Stimulated activated naive B cell treated with anti-CD40 and anti-IgM and Interleukin-4, amounts not matched to agents 10 μg/mL and 1 μg/mL and 100 μg/mL, for 72 hours (primary cell): Measurements from ENCODE around the gene KIF16B.
"Not testable (repeated sequence)": the region's sequence is repeated elsewhere in the genome, so short reads cannot be mapped to it uniquely, and the experiment has no call there.

Source experiments
- ATAC-seq, 2 donors: fragments of 150-1000 bp; cut with Tn5 transposase; replicated peaks; 2 replicates each; pipeline ENCODE4 v1.10.0; 2021; ENCODE audit warnings: moderate library complexity in 1 of 2
- DNase-seq: peaks from one replicate; pipeline ENCODE4 v3.0.0; 2021
- H3K27ac Mint-ChIP-seq: one replicate; pipeline ENCODE4 v1.8.0; 2022; ENCODE audit warnings: mild to moderate bottlenecking, mixed read lengths
- H3K27me3 Mint-ChIP-seq, 2 donors: one replicate each; pipeline ENCODE4 v1.8.0; 2022; ENCODE audit warnings: mixed read lengths in 2 of 2
- H3K36me3 Mint-ChIP-seq, 2 donors: one replicate each; pipeline ENCODE4 v1.8.0; 2022; ENCODE audit warnings: mixed read lengths in 2 of 2, mild to moderate bottlenecking in 1 of 2
- H3K4me1 Mint-ChIP-seq, 2 donors: one replicate each; pipeline ENCODE4 v1.8.0; 2022; ENCODE audit warnings: mixed read lengths in 2 of 2, mild to moderate bottlenecking in 1 of 2
- H3K4me3 Mint-ChIP-seq, 2 donors: one replicate each; pipeline ENCODE4 v1.8.0; 2022; ENCODE audit warnings: mild to moderate bottlenecking in 2 of 2, mixed read lengths in 2 of 2, moderate library complexity in 1 of 2
- H3K9me3 Mint-ChIP-seq, 2 donors: one replicate each; pipeline ENCODE4 v1.8.0; 2022; ENCODE audit warnings: mixed read lengths in 2 of 2, mild to moderate bottlenecking in 1 of 2

Gene KIF16B

GRCh38 chr20:16608277-16608650, 35.0 kb upstream of the KIF16B start:
- Mint-ChIP-seq H3K9me3 (no peaks in the 10 kb centered on the region), H3K36me3 (no peaks in the 10 kb centered on the region), H3K4me3 (no peak overlapping the region), H3K4me1 (no peaks in the 10 kb centered on the region), H3K27ac (no peak overlapping the region), H3K27me3 (peaks cover 14 to 27% of the 10 kb centered on the region in 2 donors)
- DNase-seq, result no peak
- no peak for ATAC-seq

GRCh38 chr20:16607364-16608276, 34.4 kb upstream of the KIF16B start:
- no peak for ATAC-seq
- no peaks in the 10 kb centered on the region for H3K9me3 Mint-ChIP-seq
- H3K4me1 Mint-ChIP-seq, result no peaks in the 10 kb centered on the region
- no peak overlapping the region for H3K27ac Mint-ChIP-seq
- peaks cover 14 to 27% of the 10 kb centered on the region in 2 donors for H3K27me3 Mint-ChIP-seq
- DNase-seq, result no peak
- H3K36me3 Mint-ChIP-seq, result no peaks in the 10 kb centered on the region
- H3K4me3 Mint-ChIP-seq, result no peak overlapping the region

GRCh38 chr20:16606468-16607070, 33.3 kb upstream of the KIF16B start:
- no peak overlapping the region for H3K27ac Mint-ChIP-seq
- no peaks in the 10 kb centered on the region for H3K36me3 Mint-ChIP-seq
- ATAC-seq, result no peak
- DNase-seq, result no peak
- no peak overlapping the region for H3K4me3 Mint-ChIP-seq
- no peaks in the 10 kb centered on the region for H3K9me3 Mint-ChIP-seq
- H3K4me1 Mint-ChIP-seq, result no peaks in the 10 kb centered on the region
- peaks cover 12 to 25% of the 10 kb centered on the region in 2 donors for H3K27me3 Mint-ChIP-seq

GRCh38 chr20:16601047-16601446, 27.8 kb upstream of the KIF16B start:
- no peak for ATAC-seq

GRCh38 chr20:16599257-16599656, 26.0 kb upstream of the KIF16B start:
- Mint-ChIP-seq H3K27me3 (peaks cover 19 to 20% of the 10 kb centered on the region in 2 donors), H3K9me3 (no peaks in the 10 kb centered on the region), H3K4me1 (no peaks in the 10 kb centered on the region), H3K4me3 (no peak overlapping the region), H3K36me3 (no peaks in the 10 kb centered on the region), H3K27ac (no peak overlapping the region)
- DNase-seq, result no peak
- no peak for ATAC-seq

More at GRCh38 chr20:16601047-16601446, 27.8 kb upstream of the KIF16B start:
- no peaks in the 10 kb centered on the region for H3K4me1 Mint-ChIP-seq
- H3K27ac Mint-ChIP-seq, result no peak overlapping the region
- H3K9me3 Mint-ChIP-seq, result no peaks in the 10 kb centered on the region
- DNase-seq, result no peak
- no peak overlapping the region for H3K4me3 Mint-ChIP-seq
- no peaks in the 10 kb centered on the region for H3K36me3 Mint-ChIP-seq
- H3K27me3 Mint-ChIP-seq, result peaks cover 10 to 14% of the 10 kb centered on the region in 2 donors

- H3K27ac Mint-ChIP-seq, result no peak overlapping the region
- no peak overlapping the region for H3K4me3 Mint-ChIP-seq
- DNase-seq (no peak), ATAC-seq (no peak)
- H3K36me3 Mint-ChIP-seq, result no peaks in the 10 kb centered on the region
- no peaks in the 10 kb centered on the region for H3K4me1 Mint-ChIP-seq
- peaks cover 25 to 33% of the 10 kb centered on the region in 2 donors for H3K27me3 Mint-ChIP-seq
- no peaks in the 10 kb centered on the region for H3K9me3 Mint-ChIP-seq
These were observed 23.7 kb upstream of the KIF16B start for GRCh38 chr20:16596991-16597390.

- not testable (repeated sequence) for ATAC-seq, H3K27ac Mint-ChIP-seq, H3K36me3 Mint-ChIP-seq, H3K9me3 Mint-ChIP-seq, H3K4me3 Mint-ChIP-seq, DNase-seq, H3K4me1 Mint-ChIP-seq
- H3K27me3 Mint-ChIP-seq, result peaks cover 29 to 38% of the 10 kb centered on the region in 2 donors
These were observed 23.2 kb upstream of the KIF16B start for GRCh38 chr20:16596404-16596803.

- H3K9me3 Mint-ChIP-seq, result no peaks in the 10 kb centered on the region
- no peak overlapping the region for H3K27ac Mint-ChIP-seq
- DNase-seq (no peak), ATAC-seq (no peak)
- H3K27me3 Mint-ChIP-seq, result peaks cover 26 to 44% of the 10 kb centered on the region in 2 donors
- H3K4me3 Mint-ChIP-seq, result no peak overlapping the region
- no peaks in the 10 kb centered on the region for H3K36me3 Mint-ChIP-seq
- H3K4me1 Mint-ChIP-seq, result no peaks in the 10 kb centered on the region
These were observed 22.1 kb upstream of the KIF16B start for GRCh38 chr20:16595376-16595775.

- Mint-ChIP-seq H3K27me3 (peaks cover 31 to 47% of the 10 kb centered on the region in 2 donors), H3K36me3 (no peaks in the 10 kb centered on the region)
- no peak for ATAC-seq
These were observed 16.9 kb upstream of the KIF16B start for GRCh38 chr20:16590041-16590633.

GRCh38 chr20:16589623-16590022, 16.4 kb upstream of the KIF16B start:
- Mint-ChIP-seq H3K36me3 (no peaks in the 10 kb centered on the region), H3K9me3 (no peaks in the 10 kb centered on the region), H3K4me1 (no peaks in the 10 kb centered on the region), H3K27me3 (peaks cover 33 to 47% of the 10 kb centered on the region in 2 donors), H3K4me3 (no peak overlapping the region), H3K27ac (no peak overlapping the region)
- DNase-seq (no peak), ATAC-seq (no peak)

More at GRCh38 chr20:16590041-16590633, 16.9 kb upstream of the KIF16B start:
- Mint-ChIP-seq H3K9me3 (no peaks in the 10 kb centered on the region), H3K4me1 (no peaks in the 10 kb centered on the region), H3K4me3 (no peak overlapping the region), H3K27ac (no peak overlapping the region)
- DNase-seq, result no peak

- H3K4me1 Mint-ChIP-seq, result no peaks in the 10 kb centered on the region
- no peak overlapping the region for H3K27ac Mint-ChIP-seq
- no peak overlapping the region for H3K4me3 Mint-ChIP-seq
- H3K9me3 Mint-ChIP-seq, result no peaks in the 10 kb centered on the region
- ATAC-seq (no peak), DNase-seq (no peak)
- H3K36me3 Mint-ChIP-seq, result no peaks in the 10 kb centered on the region
- H3K27me3 Mint-ChIP-seq, result peaks cover 34 to 42% of the 10 kb centered on the region in 2 donors
These were observed 15.0 kb upstream of the KIF16B start for GRCh38 chr20:16588241-16588640.

GRCh38 chr20:16587066-16587465, 13.8 kb upstream of the KIF16B start:
- H3K27me3 Mint-ChIP-seq, result peaks cover 36 to 40% of the 10 kb centered on the region in 2 donors
- ATAC-seq, result no peak
- H3K27ac Mint-ChIP-seq, result no peak overlapping the region
- no peaks in the 10 kb centered on the region for H3K36me3 Mint-ChIP-seq
- no peaks in the 10 kb centered on the region for H3K4me1 Mint-ChIP-seq
- H3K9me3 Mint-ChIP-seq, result no peaks in the 10 kb centered on the region
- DNase-seq, result no peak
- no peak overlapping the region for H3K4me3 Mint-ChIP-seq

GRCh38 chr20:16583474-16583873, 10.2 kb upstream of the KIF16B start:
- H3K4me3 Mint-ChIP-seq, result no peak overlapping the region
- H3K4me1 Mint-ChIP-seq, result no peaks in the 10 kb centered on the region
- ATAC-seq, result no peak
- H3K36me3 Mint-ChIP-seq, result no peaks in the 10 kb centered on the region
- no peak for DNase-seq
- H3K9me3 Mint-ChIP-seq, result no peaks in the 10 kb centered on the region
- no peak overlapping the region for H3K27ac Mint-ChIP-seq
- H3K27me3 Mint-ChIP-seq, result peaks cover 25 to 32% of the 10 kb centered on the region in 2 donors

- no peak for ATAC-seq
- H3K27ac Mint-ChIP-seq, result no peak overlapping the region
- H3K36me3 Mint-ChIP-seq, result no peaks in the 10 kb centered on the region
- H3K27me3 Mint-ChIP-seq, result peaks cover 5 to 15% of the 10 kb centered on the region in 2 donors
- no peak overlapping the region for H3K4me3 Mint-ChIP-seq
- no peak for DNase-seq
- H3K4me1 Mint-ChIP-seq, result no peaks in the 10 kb centered on the region
- H3K9me3 Mint-ChIP-seq, result no peaks in the 10 kb centered on the region
These were observed 8.0 kb upstream of the KIF16B start for GRCh38 chr20:16581241-16581640.
